NT2/D1 (cell line): ENCODE data around the gene GREB1.

Source experiments
- SUZ12 ChIP-seq: IDR thresholded peaks from 2 replicates; pipeline ENCODE4 v1.6.1; 2011; ENCODE audit not compliant: insufficient read length, insufficient read depth; ENCODE audit errors: extremely low read depth
- YY1 ChIP-seq: IDR thresholded peaks from 2 replicates; pipeline ENCODE4 v1.6.1; 2011; ENCODE audit not compliant: insufficient read length, insufficient read depth

DNA sequence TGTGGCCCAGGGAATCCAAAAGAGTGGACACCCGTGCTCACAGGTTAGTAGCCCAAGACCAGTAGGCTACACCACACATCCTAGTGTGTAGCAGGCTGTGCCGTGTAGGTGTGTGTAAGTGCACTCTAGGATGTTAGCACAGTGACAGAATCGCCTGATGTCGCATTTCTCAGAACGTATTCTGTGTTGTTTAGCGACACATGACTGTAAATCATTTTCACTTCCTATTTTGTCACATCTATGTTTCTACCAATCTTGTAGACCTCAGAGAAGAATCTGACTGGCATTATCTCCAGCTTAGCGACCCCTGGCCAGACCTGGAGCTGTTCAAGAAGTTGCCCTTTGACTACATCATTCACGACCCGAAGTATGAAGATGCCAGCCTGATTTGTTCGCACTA, 91.0 kb downstream of the GREB1 start:
- TF ChIP-seq YY1 = no peak
- no peak for TF ChIP-seq SUZ12
